ENCODE measurements around the gene CTTNBP2.

The CTTNBP2 gene

DNA sequence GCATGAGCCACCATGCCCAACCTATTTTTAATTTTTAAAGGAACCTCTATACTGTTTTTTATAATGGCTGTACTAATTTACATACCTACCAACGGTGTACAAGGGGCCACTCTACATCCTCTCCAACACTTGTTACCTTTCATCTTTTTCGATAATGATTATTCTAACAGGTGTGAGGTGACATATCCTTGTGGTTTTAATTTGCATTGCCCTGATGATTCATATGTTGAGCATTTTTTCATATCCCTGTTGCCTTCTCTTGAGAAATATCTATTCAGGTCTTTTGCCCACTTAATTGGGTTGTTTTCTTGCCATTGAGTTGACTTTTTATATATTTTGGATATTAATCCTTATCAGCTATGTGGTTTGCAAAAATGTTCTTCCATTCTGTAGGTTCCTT, 167.0 kb downstream of the CTTNBP2 start:
- in situ Hi-C loops (cut with HindIII; ENCODE audit: low sequenced_read_pairs) = no loop called here

DNA sequence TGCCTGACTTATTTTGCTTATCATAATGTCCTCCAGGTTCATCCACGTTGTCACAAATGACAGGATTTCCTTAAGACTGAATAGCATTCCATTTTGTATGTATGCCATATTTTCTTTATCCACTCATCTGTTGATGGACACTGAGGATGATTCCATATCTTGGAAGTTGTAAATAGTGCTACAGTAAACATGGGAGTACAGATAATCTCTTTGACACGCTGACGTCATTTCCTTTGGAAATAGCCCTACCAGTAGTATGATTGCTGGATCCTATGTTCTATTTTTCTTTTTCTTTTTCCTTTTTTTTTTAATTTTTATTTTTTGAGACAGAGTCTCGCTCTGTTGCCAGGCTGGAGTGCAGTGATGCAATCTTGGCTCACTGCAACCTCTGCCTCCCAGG, 167.6 kb downstream of the CTTNBP2 start:
- in situ Hi-C loops (cut with HindIII; ENCODE audit: low sequenced_read_pairs) = no loop called here

DNA sequence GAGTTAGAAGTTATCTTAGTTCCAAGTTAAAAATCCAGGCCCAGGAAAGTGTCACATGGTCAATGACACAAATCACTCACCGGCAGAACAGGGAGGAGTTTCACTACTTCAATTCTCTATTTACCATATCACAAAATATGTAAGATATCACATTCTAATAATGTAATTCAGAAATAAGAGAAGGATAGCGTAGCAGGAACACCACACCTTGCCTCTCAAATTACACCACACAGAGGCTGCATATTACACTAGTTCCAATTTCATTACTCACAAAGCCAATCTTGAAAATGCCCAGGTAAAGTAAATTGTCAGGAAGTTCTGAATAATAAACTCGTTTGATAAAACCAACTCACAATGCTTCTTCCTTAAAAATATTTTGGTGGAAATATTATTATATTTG, 169.2 kb downstream of the CTTNBP2 start:
- in situ Hi-C loops (cut with HindIII; ENCODE audit: low sequenced_read_pairs) = no loop called here

DNA sequence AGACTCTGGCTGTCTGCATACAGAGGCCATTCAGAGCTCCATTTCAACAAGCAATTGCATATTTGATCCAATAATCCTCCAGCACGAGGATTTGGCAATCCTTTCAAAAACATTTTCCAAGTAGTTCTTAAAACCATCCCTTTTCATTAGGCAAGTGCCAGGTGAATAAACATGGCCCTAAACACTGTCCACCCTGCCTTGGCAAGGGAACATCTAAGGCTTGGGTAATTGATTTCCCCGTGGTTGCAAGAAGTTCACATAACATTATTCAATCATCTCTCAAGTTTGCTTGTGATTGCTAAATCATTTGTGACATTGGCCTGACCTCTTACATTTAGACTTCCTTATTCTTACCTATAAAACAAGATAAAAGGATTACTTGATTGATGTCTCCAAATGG, 175.2 kb downstream of the CTTNBP2 start:
- in situ Hi-C loops (cut with HindIII; ENCODE audit: low sequenced_read_pairs) = no loop called here

DNA sequence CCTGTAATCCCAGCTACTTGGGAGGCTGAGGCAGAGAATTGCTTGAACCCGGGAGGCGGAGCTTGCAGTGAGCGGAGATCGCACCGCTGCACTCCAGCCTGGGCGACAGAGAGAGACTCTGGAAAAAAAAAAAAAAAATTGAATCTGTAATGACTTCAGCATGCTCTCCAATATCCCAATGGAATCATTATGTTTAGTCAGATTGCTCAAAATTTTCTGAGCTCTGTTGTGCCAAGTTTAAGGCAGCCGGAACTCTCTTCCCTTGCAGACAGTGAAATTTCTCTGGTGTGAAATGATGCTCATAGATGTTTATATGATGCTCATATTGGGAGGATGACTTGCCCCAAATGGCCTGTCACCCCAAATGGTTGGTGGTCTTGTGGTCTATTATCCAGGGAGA, 180.9 kb downstream of the CTTNBP2 start:
- in situ Hi-C loops (cut with HindIII; ENCODE audit: low sequenced_read_pairs) = no loop called here

DNA sequence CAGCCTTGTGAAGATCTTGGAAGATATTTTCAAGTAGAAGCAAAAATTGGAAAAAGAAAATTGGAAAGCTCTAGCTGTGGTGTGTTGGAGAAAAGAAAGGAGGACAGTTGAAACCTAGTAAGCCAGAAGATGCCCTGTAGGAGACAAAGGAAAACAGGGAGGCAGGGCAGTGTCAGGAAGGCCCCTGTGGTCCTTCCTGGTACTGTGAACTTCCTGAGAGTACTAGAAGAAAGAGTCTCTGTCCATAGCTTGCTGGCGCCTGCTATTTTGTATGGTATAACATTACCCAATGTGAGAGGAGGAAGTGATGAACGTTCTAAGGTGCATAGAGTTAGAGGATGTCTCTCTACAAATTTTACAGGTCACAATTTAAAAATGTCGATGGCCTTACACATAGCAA, 183.1 kb downstream of the CTTNBP2 start:
- in situ Hi-C loops (cut with HindIII; ENCODE audit: low sequenced_read_pairs) = no loop called here

DNA sequence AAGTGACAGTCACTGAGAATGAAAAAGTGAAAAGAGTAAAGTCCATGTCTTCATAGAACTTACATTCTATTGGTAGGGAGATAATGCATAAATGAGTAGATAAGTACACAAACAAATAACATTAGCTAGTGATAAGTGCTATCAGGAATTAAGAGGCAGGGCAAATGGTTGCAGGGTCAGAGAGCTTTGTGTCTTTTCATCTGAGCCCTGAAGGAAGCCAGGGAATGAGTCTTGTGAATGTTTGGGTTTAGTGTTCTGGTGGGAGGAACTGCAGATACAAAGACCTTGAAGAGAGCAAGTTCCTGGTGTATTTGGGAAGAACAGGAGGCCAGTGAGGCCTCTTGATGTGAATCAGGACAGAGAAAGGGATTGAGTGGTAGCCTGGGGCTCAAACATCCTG, 183.8 kb downstream of the CTTNBP2 start:
- in situ Hi-C loops (cut with HindIII; ENCODE audit: low sequenced_read_pairs) = no loop called here

DNA sequence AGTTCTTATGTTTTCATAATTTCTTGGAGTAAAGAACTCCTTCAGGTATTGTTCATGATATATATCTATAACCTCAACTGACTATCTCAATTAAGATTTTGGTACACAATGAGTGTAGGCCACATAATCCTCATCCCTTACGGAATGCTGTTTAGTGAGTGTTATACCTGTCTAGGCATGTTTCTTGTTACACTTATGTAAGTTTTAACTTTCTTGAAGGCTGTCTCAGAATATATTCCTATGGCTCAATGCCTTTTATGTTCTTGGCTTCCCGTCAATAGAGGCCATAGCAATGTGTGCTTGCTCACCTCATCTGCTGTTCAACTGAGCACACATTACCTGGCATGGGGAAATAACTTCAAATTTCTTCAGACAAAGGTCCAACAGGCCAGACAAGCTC, 185.1 kb downstream of the CTTNBP2 start:
- in situ Hi-C loops (cut with HindIII; ENCODE audit: low sequenced_read_pairs) = no loop called here

DNA sequence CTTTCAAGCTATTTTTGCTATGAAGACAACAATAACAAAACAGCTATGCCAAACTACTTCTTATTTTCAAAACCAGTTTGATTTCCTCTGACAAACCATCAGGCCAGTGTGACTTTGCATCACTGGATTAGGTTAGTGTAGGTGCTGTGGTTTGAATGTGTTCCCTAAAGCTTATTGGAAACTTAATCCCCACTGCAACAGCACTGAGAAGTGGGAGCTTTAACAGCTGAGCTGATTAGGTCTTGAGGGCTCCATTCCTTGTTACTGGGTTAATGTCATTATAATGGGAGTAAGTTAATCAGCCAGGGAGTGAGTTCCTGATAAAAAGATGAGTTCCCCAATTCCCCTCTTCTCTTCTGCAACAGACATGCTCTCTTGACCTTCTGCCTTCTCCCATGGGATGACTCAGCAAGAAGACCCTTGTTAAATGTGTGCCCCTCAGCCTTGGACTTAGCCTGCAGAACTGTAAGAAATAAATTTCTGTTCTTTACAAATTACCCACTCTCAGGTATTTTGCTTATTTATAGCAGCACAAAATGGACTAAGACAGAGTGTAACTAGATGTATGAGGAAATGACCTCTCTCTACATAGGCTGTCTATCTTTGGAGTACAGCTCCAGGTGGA, 186.8 kb downstream of the CTTNBP2 start:
- in situ Hi-C loops (cut with HindIII; ENCODE audit: low sequenced_read_pairs) = no loop called here

DNA sequence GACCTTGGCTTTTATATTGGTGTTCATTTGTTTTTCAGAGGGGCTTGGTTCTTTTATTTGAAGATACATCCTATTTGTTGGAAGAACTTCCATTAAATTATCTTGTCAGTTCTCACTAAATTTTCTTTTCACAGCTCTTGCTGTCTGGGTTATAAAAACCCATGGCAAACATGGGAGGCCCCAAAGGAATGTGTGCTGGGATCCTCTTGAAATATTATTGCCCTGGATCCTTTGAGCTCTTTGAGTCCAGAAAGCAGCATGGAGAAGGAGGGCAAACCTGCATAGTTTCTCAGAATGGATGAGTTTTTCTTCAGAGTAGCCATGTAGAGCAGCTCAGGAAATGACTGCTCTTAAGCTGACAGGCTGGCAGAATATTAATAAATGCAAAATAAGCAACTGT, 187.4 kb downstream of the CTTNBP2 start:
- in situ Hi-C loops (cut with HindIII; ENCODE audit: low sequenced_read_pairs) = no loop called here

DNA sequence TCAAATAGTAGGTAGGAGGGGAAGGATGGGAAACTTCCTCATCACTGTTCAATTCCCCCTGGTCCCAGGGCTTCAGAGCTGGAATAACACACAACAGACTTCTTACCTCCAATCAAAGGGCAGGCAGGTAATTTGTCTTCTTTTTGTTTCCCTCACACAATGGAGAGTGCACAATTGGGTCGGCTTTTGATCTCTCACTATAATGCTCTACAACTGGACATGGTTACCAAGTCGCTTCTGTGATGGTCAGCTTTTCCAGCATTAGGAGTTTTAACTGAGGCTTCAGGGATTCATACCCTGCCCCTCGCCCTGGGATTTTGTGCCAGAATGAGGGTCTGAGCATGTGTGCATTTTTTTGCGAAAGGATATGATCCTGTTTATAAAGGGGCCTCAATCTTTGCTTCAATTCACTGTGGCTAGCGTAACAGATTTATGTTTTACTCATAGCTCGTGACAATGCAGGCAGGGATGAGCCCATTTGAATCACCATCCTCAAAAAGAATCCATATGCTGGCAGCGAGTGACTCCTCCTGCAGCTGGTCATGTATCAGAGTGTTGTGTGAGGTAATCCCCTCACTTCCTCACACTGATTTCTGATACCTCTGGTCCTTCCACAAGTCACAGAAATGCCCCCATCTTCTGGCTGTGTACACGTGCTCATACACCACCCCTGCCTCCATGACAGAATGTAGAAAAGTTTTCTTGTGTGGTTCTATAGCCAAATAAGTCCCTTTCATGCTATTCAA, 189.6 kb downstream of the CTTNBP2 start:
- in situ Hi-C loops (cut with HindIII; ENCODE audit: low sequenced_read_pairs) = no loop called here

DNA sequence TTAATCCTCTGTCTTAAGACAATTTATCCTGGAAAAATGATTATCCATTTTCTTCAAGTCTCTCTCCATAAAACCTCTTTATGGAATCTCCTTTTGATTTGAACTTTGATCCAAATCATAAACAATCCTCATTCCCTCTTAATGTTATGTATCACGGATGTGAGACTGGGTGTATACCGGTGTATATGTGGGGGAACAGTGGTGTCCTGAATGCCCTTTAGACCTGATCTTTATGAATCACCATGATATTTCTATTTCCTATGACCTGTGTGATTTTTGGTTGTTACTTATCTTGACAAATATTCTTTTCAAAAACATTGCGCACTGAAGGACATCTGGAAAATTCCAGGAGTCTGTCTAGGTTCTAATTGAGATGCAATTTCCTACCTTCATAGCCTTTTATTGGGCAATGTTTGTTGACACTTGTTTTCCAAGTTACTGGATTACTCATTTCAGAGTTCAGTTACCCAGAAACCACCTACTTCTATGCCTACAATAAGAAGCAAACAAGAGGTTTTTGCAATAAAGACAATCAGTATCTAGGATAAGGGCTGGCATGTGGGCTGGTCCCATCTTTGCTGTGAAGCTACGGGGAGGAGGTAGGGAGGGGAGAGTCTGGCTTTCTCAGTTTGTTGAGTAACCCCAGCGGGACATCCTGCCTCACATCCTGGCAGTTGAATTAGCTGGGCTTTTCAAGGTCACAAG, 190.4 kb downstream of the CTTNBP2 start:
- in situ Hi-C loops (cut with HindIII; ENCODE audit: low sequenced_read_pairs) = no loop called here

DNA sequence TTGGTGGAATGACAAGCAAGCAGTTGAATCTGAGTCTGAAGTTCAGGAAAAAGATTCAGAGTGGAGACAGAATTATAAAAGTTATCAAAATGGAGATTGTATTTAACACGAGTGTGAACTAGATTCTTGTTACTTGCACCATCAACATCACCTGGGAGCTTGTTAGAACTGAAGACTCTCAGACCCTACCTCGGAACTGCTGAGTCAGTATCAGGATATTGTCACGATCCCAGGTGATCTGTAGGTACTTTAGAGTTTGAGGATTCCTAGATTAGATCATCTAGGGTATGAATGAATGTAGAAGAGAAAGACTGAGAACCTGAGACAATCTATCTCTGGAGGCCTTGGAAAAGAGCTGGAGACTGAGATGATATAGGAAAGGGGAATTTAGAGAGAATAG, 194.1 kb downstream of the CTTNBP2 start:
- in situ Hi-C loops (cut with HindIII; ENCODE audit: low sequenced_read_pairs) = no loop called here

DNA sequence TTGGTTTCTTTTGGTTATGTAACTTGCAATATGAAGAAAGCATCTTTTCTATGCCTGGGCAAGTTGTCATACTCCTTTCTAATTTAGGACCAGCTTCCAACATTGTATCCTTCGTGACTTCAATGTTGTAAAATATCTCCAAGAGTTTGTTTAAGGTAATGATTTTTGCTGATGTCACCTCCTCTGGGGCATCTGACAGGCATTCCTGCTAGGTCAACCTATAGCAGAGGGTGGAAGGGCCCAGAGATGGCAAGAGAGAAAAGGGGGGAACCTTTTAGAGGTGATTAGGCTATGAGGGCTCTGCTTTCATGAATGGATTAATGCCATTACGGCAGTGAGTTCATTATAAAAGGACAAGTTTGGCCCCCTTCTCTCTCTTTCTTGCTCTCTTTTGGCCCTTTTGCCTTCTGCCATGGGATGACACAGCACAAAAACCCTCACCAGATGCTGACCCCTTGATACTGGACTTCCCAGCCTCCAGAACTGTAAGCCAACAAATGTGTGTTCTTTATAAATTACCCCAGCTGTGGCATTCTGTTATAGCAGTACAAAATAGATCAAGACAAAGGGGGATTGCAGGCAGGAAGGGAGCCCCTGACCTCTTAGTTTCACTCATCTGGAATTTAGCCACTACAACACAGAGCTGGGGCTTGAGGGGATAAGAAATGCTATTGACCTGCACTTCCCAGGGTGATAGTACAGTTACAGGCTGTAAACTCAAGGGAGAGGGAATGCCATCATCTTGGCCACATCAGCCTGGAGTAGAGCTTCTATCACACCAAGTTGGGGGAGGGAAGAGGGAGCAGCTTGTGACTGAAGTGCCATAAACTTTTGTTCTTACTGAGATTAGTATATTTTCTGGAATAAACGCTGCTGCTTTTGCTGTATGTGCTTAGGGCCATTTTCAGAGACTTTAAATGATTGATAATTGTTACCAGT, 197.5 kb downstream of the CTTNBP2 start:
- in situ Hi-C loops (cut with HindIII; ENCODE audit: low sequenced_read_pairs) = no loop called here

DNA sequence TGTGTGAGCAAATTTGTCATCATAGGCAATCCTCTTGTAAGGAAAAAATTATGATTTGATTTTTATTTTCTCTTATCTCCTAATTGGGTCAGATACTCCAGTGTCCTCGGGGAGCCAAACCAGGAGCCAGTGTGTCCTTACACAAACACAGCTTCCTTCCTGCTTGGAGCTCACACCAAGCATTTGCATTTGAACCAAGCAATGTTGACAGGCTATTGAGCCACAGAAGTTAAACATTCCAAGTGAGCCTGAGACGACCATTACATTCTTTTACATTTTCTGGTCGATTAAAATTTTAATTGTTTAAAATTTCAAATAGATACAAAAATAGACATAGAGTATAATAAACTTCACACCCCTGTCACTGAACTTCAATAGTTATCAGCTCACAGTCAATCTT, 198.6 kb downstream of the CTTNBP2 start:
- in situ Hi-C loops (cut with HindIII; ENCODE audit: low sequenced_read_pairs) = no loop called here

DNA sequence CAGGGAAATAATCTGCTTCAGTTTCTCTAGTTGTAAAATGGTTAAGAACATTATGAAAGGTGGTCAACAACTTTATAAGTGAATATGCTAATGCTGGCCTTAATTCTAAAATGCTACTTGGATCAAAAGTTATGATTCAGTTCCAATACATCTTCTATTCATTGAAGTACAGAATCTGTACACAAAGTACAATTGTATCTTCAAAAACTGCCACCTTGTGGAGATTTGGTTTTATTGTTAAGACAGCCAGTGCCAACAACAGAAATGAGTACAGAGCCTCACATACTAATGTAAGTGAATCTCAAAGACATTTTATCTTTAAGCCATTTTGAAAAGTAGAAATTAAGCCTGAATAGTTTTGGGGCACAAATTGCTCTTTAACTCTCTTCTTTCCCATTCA, 199.4 kb downstream of the CTTNBP2 start:
- in situ Hi-C loops (cut with HindIII; ENCODE audit: low sequenced_read_pairs) = no loop called here

DNA sequence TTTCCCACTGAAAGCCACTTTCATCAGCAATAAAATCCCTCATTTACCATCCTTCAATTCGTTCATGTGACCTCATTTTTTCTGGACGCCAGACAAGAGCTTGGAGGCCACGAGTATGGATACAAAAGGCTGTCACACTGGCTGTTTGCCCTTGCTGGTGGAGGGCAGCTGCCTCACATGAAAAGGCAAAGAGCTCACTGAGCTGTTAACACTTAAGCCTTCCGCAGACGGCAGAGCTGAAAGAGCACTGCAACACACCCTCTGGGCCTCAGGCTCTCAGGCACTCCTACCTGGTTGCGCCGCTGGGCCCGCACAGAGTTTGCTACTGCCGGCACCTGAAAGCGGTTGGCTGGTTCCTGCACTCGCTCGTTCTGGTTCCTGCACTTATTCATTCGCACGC, 199.9 kb downstream of the CTTNBP2 start:
- in situ Hi-C loops (cut with HindIII; ENCODE audit: low sequenced_read_pairs) = no loop called here

DNA sequence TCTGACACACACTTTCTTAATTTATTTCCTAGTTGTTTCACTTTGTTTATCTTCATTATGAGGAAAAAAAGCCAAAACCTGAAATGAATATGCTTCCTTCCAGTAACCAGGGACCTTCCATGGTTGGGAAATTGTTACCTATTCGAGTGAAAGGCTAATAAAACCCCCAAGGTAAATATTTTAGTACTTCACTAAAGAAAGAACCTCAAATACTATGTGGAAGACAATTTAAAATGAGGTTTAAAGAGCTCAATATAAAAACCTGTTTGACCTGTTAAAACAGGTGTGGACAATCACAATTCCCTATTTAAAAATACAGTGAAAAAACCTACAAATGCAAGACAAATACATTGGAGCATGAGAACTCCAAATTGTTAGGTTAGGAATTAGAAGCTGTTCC, 200.8 kb downstream of the CTTNBP2 start:
- in situ Hi-C loops (cut with HindIII; ENCODE audit: low sequenced_read_pairs) = no loop called here

DNA sequence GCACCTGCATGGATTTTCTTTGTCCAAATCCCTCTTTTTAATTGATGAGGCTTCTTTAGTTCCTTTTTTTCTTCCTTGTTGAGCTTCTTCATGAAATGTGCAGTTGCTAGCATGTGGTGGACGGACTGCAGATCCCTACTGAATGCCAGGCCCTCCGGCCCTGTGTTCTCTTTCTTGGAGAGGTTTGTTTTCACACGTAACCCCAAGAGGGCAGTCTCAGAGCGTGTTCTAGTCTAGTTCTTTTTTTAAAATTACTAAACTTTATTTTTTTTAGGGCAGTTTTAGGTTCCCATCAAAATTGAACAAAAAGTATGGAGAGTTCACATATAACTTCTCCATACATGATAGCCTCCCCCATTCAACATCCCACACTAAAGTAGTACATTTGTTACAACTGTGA, 203.4 kb downstream of the CTTNBP2 start:
- in situ Hi-C loops (cut with HindIII; ENCODE audit: low sequenced_read_pairs) = no loop called here

DNA sequence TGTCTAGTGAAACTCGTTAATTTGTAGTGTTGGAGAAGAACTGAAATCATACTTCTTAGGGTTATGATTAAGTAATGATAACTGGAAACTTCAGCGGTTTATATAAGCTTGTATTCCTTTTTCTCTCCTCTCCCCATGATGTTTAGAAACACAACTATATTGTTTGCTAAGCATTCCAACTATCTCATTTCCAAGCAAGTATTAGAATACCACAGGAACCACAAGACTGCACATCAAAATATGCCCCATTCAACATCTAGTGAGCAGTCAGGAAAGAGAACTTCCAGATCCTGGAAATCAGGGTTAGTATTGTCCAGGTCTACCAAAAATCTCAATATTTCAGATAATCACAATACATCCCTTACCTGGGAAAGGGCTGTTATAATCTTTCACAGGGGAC, 205.8 kb downstream of the CTTNBP2 start:
- in situ Hi-C loops (cut with HindIII; ENCODE audit: low sequenced_read_pairs) = no loop called here

DNA sequence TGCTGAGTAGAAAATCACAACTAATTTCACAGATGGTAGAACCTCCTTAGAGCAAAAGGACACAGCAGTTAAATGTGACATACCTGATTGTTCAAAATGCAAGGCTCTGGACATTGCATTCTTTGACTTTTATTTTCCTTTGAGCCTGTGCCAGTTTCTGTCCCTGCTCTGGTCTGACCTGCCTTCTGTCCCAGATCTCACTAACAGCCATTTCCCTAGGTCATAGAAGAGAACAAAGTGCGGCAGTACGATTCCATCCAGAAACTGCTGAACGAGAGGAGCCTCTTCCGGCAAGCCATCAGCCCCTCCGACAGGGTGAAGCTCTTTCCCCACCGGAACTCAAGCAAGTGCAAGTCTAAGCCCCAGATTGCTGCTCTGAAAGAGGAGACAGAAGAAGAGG, 206.6 kb downstream of the CTTNBP2 start:
- in situ Hi-C loops (cut with HindIII; ENCODE audit: low sequenced_read_pairs) = no loop called here
